GM19397 (cell line): ENCODE results near the gene MTX2.
"Not testable (repeated sequence)": the region's sequence is repeated elsewhere in the genome, so short reads cannot be mapped to it uniquely, and the experiment has no call there.

ENCODE experiments used
- ATAC-seq: cut with Tn5 transposase; IDR thresholded peaks from one replicate; pipeline ENCODE4 v1.9.1; 2021; ENCODE audit warnings: mild to moderate bottlenecking, moderate library complexity; ENCODE audit not compliant: unreplicated experiment

MTX2 gene

DNA sequence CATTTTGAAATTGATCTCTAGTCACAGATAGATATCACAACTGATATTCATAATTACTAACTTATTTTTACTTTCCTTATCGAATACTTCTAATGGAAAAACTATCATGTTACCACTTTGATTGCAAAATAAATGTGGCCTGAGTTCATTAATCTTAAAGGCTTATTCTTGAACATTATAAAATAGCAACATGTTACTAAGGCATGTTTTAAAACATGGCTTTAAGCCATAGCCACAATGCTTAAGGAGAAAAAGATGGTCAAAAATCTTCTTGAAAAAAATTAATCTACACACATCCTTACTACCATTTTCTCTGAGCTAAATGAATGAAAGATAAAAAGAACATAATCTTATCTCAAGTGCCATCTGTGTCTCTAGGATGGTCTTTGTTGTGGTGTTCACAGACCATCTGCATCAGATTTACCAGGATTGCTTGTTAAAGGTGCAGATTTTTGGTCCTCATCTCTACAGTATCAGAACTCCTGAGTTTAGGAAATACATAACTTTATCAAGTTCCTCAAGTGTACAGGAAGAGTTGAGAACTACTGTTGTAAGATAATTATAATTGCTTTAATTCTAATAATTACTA, 15.3 kb downstream of the MTX2 start:
- ATAC-seq, result no peak

DNA sequence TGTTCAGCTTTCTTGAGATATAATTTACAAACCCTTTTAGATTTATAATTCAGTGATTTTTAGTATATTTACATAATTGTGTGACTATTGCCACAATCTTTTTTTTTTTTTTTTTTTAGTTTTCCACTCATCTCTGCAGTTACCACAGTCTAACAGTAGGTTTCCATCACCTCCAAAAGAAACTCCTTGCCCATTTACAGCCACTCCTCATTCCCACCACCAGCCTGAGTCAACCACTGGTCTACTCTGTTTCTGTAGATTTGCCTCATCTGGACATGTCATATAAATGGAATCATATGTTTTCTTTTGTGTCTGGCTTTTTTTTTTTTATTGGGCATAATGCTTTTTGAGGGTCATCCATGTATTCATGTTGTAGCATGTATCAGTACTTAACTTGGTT, 16.1 kb downstream of the MTX2 start:
- ATAC-seq, result no peak

DNA sequence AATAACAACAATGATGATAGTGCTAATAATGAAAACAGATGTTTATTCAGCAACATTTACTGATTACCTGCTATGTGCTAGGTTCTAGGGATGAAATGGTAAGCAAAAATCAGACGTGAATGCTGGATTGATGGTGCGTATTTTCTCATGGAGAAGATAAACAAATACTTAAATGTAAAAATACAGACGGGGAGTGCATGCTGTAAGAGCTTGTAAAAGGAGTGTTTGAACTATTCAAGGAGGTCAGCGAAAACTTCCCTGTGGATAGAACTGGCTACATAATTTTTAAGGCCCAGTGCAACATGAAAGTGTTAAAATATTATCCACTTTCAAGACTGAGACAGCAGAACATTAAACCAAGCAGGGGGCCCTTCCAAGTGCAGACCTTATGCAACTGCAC, 22.1 kb downstream of the MTX2 start:
- no peak for ATAC-seq

DNA sequence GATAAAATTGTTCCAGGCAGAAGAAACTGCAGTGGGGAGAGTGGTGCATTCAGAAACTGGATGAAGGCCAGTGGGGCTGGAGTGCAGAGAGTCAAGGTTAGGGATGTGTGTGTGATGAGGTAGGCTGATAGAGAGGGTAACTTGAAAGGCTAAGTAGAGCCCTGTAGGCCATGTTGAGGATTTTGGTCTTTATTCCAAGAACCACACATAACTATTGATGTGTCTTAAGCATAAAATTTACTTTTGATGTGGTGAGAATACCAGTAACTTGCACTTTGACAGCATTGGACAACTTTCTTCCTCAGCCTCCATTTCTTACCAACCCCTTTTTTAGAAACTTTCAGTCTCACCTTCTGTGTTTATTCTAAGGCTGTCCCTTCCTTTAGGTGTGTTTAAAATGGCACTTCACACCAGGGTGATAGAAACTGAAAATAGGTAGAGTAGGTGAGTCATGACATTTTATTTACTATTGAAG, 22.6 kb downstream of the MTX2 start:
- ATAC-seq, result peak; percentile 67

DNA sequence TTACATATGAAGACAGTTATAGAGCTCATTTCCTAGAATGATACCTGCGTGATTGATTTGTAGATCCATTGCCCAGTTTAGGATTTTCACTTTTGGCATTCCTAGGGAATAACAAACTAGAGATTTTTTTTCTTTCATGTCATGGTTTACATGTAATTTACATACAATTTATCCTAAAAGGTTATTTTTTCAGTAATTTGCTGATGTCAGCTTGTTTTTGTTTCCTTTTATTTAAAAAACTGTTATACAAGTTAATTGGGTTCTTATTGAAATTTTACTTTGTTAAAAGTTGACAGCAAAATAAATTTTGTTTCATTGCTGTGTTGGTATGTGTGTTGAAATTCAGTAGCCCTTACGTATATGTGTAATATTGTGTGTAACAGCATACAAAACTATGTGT, 23.4 kb downstream of the MTX2 start:
- ATAC-seq, result no peak

DNA sequence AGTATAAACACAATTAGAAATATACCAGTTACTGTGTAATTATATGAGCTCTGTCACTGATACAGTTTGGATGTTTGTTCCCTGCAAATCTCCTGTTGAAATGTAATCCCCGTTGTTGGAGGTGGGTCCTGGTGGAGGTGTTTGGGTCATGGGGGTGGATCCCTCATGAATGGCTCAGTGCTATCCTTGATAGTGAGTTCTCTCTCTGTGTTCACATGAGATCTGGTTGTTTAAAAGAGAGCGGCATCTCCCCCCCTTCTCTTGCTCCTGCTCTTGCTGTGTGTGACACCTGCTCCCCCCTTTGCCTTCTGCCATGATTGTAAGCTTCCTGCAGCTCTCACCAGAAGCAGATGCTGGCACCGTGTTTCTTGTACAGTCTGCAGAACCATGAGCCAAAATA, 24.1 kb downstream of the MTX2 start:
- no peak for ATAC-seq

DNA sequence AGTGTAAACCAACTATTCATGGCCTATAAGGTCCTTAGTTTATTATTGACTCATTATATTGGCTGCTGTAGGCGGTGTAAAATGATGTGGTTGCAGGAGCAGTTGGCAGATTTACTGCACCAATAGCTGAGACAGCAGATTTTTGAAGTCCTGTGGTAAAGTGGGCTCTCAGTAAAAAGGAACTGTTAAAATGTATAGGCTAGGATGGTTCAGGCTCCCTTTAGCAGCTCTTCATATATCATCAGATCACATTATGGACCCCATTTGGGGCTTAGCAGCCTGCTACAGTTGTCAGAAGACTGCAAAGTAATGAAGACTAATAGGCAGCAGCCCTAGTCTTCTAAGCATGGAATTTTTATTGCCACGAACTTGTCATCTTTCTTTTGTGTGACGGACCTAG, 27.8 kb downstream of the MTX2 start:
- no peak for ATAC-seq

DNA sequence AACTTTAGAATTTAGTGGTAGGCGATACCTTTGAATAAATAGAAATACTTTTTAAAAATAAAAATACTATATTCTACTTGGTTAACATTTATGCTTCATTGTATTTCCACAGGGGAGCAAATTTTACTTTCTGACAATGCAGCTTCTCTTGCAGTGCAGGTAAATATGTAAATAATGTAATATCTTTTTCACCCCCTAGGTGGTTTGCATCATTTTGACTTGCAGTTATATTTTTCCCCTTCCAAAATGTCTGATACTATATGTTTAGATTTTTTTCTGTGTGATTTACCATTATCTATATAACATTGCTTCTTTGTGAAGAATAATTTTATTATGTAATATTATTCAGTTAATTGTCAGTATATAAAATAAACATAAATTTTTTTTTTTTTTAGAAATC, 28.5 kb downstream of the MTX2 start:
- ATAC-seq, result no peak

DNA sequence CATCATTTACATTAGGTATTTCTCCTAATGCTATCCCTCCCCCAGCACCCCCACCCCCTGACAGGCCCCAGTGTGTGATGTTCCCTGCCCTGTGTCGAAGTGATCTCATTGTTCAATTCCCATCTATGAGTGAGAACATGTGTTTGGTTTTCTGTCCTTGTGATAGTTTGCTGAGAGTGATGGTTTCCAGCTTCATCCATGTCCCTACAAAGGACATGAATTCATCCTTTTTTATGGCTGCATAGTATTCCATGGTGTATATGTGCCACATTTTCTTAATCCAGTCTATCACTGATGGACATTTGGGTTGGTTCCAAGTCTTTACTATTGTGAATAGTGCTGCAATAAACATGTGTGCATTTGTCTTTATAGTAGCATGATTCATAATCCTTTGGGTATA, 36.8 kb downstream of the MTX2 start:
- not testable (repeated sequence) for ATAC-seq

DNA sequence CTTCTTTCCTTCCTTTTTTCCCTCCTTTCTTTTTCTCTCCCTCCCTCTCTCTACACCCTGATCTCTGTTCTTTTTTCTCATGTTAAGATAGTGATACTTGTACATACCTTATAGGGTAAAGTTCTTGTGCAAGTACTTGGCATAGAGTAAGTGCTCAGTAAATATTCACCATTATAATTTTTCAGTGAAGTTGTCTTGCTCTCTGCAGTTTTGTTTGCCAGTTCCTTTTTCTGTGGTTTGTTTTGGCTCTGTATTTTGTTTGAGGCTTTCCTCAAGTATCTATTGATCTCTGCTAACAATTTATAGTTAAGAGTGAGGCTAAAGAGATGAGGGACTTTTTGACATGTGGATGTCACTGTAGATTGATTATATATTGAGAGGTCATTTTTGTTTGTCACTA, 48.0 kb downstream of the MTX2 start:
- no peak for ATAC-seq

DNA sequence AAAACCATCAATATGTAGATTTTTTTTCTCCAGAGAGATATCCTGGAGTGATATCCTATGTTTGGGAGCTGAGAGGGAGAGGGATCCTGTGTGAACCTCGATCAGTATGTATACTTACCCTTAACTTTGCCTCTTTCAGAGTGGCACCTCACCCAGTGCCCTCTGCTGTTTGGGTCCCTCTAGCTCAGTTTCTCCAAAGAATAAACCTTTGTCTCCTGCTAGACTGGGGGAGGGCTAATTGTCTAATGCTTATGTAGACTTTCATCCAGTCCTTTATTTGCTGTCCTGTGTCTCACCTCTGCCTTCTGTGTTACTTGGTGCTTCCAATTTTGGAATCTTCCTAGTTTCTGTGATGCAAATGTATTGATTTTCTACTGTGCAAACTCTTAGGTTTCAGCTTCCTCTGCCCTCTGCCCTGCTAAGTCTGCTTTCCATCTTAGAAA, 48.4 kb downstream of the MTX2 start:
- ATAC-seq, result no peak

DNA sequence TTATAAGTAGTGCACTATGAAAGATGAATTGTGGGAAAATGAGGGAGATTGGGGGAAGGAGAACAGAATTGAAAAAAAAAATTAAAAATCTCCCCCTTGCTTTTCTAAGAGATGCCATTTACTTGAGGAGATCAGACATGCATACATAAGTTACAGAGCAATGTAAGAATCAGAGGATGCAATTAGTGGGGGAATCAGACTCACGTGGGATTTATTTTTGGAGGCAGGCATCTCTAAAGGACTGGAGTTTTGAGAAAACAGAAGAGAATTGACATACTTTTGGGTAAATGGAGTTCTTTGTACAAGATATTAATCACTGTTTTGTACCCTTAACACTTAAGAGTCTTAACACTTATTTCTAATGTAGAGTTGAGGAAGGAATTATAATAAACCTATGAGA, 52.7 kb downstream of the MTX2 start:
- no peak for ATAC-seq

DNA sequence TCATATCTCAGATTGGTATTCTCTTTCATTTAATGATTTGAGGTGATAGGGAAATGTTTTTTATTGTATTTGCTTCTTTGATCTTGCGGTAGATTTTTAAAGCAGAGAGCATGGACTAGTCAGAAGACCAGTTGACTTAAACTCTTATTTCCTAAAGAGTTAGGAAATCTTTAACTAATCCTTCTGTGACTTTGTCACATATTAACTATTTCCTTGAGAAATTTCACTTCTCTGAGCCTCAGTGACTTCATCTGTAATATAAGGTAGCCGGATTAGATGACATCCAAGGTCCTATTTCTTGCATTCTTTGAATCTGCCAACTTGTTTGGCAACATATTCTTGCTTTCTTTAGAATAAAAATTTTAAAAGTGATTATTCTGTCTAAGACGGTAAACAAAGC, 55.6 kb downstream of the MTX2 start:
- no peak for ATAC-seq

DNA sequence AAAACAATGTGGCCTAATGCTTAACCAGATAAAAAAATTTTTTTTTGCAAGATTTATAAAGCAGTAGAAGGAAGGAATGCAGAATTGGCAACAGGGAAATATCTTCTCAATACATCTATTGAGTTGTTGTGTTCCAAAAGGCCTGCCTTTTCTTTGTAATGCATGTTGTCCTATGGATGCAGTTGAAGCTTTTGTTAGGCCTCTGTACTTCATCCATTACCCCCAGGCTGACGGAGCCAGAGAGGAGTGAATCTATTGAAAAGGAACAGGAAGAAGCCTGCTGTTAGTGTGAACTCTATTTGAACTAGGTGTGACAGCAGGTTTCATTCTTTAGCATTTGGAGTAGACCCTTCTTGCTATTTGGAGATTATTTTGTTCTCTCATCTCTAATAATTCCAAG, 56.5 kb downstream of the MTX2 start:
- ATAC-seq, result no peak

DNA sequence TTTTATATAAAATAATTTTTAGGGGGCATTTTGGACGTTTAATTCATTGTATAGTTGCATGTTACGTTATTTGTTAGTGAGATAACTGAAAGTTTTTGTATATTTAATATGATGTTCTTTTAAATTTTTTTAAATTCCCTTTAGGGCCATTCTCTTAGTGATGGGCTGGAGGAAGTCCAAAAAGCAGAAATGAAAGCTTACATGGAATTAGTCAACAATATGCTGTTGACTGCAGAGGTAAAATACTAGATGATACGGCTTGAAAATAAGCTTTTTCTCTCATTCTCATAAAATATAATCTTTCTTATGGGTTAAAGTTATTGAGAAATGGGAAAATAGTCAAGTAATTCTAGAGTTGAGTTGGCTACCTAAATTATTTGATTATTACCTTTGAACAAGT, 58.9 kb downstream of the MTX2 start:
- ATAC-seq, result no peak

DNA sequence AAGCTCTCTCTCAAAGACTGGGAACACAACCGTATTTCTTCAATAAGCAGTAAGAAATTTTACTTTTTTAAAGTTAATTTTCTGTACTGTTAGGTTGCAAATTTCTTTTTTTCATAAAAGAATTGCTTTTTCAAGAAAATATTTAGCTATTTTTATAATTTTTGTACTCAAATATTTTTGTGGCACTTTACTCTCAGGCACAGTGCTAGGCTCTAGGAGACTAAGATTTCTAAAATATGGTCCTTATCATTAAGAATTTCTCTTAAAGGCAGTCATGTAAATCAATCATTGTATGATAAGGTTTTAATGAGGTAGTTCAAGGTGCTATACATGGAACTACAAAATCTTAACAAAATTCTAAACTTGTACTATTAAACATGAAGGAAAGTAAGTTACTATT, 61.4 kb downstream of the MTX2 start:
- ATAC-seq, result no peak

DNA sequence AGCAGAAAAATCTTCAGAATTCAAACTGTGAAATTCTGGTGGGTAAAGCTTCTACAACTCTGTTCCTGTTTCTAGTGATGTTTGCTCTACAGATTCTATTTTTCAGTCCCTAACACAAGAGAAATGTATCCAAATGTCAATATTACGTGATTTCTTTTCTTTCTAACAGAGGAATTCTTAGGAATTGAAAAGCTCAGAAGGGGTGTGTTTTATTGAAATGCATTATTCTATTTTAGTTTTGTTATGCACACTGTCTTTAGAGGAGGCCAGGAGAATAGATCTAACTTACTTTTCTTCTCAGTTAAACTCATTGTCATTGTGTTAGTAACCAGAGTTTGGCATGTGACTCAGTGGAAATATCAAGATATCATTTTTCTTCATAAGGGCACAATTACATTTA, 62.4 kb downstream of the MTX2 start:
- ATAC-seq, result no peak

DNA sequence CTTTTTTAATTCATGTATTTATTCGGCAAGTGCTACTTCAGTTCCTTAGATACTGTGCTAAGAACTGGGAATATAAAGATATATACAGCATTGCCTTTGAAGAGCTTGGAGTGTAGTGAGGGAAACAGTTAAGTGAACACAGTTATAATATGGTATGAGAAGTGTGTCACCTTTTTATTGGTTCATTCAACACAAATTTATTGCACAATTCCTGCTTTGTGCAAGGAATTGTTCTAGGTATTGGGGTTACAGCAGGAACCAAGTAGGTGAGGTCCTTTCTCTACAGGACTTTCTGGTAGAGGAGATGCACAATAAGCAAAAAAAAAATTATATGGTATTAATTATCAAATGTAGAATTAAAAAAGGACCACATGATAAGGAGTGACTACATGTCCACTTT, 65.5 kb downstream of the MTX2 start:
- ATAC-seq, result no peak

DNA sequence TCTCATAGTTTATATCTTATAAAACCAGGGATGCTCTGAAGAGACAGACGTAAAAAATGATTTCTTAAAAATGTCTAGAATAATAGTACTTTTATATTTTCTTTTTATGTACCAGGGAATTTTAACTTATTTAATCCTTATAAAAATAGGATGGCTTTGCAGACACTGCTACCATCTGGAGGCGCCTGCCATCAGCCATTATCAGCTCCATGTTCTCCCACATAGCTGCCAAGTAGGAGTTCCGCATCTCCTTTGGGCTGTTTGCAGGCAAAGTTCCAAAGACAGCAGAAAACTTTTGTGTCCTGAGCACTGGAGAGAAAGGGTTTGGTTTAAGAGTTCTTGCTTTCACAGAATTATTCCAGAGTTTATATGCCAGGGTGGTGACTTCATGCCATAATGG, 69.2 kb downstream of the MTX2 start:
- no peak for ATAC-seq

DNA sequence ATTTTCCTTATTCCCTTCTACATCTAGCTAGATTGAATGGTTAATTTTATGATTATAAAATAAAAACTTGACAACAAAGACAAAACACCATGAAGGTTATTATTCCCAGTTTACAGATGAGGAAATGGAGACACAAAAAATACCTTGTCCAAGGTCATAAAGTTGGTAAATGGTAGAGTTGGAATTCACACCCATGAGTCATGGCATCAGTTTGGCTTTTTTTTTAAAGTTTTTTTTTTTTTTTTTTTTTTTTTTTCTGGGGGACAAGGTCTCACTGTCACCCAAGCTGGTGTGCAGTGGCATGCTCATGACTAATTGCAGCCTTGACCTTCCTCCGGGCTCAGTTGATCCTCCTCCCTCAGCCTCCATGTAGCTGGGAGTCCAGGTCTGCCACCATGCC, 70.0 kb downstream of the MTX2 start:
- ATAC-seq, result no peak

DNA sequence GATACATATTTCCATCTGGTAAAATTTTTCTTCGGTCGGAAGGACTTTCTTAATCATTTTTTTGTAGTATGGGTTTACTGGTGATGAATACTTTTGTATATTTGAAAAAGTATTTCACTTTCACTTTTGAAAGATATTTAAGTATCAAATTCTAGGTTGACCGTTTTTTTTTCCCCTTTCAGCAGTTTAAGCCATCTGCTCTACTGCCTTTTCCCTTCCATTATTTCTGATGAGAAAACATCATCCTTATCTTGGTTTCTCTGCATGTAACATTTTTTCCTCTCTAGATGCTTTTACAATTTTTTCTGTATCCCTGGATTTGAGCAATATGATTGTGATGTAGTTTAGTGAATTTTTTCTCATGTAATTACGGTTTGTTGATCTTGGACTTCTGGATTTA, 87.0 kb downstream of the MTX2 start:
- no peak for ATAC-seq

DNA sequence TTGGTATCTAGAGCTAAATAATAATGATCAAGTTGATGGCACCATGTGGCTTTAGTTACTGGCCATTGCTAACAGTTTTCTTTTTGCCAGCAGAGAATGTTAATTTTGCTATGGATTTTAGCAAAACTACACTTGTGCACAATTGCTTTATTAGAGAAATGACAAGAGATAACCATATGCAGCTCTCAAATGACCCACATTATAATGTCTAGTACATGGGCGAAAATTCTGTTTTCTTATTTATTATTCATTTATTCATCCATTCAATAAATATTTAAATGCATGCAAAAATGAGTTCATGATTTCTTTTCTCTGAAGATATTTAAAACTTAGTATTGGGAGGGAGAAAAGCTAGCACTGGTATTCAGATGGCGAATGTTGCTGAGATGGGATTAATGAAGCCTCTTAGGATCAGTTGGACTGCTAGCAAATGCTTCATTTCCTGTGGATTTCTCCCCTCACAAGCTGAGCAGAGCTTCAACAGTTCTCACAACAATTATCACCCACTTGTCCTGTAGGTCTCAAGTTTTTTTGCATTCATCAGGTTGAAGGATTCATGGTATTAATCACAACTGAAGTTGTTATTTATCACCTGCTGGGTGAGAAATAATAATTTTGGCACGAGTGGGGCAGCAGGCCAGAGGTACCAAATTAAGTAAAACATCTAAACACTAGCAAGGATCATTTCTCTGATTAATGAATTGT, 95.2 kb downstream of the MTX2 start:
- ATAC-seq, result no peak

DNA sequence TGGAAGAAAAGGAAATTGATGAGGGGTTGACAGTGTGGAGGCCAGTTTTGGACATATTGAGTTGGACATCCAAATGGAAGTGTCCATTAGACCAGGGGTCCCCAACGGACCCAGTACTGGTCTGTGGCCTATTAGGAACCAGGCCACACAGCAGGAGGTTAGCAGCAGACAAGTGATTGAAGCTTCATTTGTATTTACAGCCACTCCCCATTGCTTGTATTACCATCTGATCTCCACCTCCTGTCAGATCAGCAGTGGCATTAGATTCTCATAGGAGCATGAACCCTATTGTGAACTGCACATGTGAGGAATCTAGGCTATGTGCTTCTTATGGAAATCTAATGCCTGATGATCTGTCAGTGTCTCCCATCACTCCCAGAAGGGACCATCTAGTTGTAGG, 99.1 kb downstream of the MTX2 start:
- ATAC-seq, result no peak
